ENCODE data around the gene CERCAM.
A peak's percentile ranks its signal among the peaks of the same experiment; 100 is the strongest.
"Not testable (repeated sequence)": the region's sequence is repeated elsewhere in the genome, so short reads cannot be mapped to it uniquely, and the experiment has no call there.

CERCAM gene

DNA sequence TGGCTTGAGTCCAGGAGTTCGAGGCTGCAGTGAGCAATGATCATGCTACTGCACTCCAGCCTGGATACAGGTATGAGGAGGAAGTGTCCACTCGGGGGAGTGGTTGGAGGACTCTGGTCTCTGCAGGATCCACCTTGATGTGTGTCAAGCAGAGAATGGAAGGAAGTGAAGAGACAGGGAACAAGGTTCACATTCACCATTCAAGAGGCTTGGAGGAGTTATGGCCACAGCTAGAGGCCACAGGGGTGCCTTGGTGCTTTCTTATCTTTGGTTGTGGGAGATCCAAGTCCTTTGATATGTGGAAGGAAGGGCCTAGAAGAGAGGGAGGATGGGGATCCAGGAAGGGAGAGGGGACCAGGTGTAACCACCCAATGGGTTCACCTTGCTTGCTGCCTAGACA is 5.4 kb upstream of the CERCAM start:
- peak overlapping the region; percentile 69 for H3K27ac ChIP-seq
- no peak for TF ChIP-seq CTCF (conservative IDR thresholded peaks at IDR 0.05)

GRCh38 chr9:128416014-128416413 is 4.6 kb upstream of the CERCAM start:
- H3K27ac ChIP-seq, result peak overlapping the region; percentile 69
- TF ChIP-seq CTCF (conservative IDR thresholded peaks at IDR 0.05), result no peak

DNA sequence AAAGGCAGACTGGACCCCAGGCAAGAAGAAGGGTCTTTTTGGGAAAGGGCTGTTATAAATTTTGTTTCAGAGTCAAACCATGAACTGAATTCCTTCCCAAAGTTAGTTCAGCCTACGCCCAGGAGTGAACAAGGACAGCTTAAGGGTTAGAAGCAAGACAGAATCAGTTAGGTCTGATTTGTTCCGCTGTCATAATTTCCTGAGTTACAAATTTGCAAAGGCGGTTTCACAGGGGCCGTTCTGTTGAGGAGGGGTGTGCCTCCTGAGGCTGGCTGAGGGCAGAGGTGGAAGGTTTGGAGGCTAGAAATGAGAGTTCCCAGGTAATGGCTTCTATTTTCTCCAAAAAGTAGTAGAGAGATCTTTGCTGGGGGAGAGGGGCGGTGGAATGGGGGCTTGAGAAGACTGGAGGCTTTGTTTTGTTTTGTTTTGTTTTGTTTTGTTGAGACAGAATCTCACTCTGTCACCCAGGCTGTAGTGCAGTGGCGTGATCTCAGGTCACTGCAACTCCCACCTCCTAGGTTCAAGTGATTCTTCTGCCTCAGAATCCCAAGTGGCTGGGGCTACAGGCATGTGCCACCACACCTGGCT is 4.1 kb upstream of the CERCAM start:
- no peak for TF ChIP-seq CTCF (conservative IDR thresholded peaks at IDR 0.05)
- peak overlapping the region; percentile 69 for H3K27ac ChIP-seq

GRCh38 chr9:128419061-128419925 is 1.4 kb upstream of the CERCAM start:
- TF ChIP-seq CTCF (conservative IDR thresholded peaks at IDR 0.05), result no peak
- H3K27ac ChIP-seq, result peak overlapping the region; percentile 88

DNA sequence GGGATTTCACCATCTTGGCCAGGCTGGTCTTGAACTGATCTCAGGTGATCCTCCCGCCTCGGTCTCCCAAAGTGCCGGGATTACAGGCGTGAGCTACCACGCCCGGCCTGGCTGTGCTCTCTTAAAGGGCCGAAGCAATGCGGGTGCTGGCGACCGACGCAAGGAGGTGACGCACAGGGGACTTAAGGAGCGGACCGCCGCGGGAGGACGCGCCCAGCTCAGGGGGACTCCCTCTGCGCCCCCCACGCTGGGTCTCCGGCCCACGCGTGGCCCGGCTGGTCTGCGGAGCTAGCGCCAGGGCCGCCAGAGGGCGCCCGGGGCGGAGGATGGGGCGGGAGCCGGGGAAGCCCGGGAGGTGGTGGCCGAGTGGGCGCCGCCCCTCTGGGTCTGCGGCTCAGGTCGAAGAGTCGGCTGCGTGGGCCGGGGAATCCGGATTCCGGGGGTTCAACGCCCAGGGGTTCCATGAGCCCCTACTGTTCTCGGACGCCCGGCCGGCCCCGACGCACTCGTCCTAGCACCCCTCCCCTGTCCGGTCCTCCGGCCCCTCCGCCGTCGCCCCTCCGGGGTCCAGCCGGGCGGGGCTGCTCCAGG is 502 bp upstream of the CERCAM start:
- peak; percentile 97 for TF ChIP-seq CTCF (conservative IDR thresholded peaks at IDR 0.05)
- H3K27ac ChIP-seq, result peak overlapping the region; percentile 88

GRCh38 chr9:128421482-128421996 is 882 bp downstream of the CERCAM start:
- H3K27ac ChIP-seq, result peak overlapping the region; percentile 88
- no peak for TF ChIP-seq CTCF (conservative IDR thresholded peaks at IDR 0.05)

DNA sequence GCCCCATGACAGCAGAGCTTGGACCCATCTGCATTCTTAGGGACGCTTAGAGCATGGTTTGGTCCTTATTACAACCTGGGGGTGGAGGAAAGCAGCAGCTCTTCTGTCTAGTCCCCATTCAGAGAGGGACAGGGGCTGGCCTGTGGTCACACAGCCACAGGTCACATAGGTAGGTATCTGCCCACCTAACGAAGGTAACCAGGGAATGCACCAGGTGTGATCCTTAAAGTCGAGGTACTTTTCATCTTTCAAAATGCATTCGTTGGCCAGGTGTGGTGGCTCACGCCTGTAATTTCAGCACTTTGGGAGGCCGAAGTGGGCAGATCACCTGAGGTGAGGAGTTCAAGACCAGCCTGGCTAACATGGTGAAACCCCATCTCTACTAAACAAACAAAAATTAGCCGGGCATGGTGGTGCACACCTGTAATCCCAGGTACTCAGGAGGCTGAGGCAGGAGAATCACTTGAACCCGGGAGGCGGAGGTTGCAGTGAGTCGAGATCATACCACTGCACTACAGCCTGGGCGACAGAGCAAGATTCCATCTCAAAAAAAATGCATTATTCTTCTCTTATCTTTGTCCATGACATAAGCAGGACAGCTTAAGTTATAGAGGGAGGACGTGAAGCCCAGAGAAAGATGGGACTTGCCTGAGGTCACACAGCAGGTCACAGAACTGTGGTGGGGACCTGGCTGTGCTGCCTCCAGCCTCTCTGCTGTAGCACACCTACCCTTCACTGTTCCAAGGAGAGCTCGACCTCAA is 1.5 kb downstream of the CERCAM start:
- not testable (repeated sequence) for H3K27ac ChIP-seq
